HG03196 (cell line): ENCODE measurements around the gene KLK2.

Experiments
- ATAC-seq: cut with Tn5 transposase; IDR thresholded peaks from one replicate; pipeline ENCODE4 v1.9.1; 2021; ENCODE audit not compliant: unreplicated experiment

Gene KLK2

GRCh38 chr19:50873056-50873455 is at the start of gene KLK2:
Gene KLK2, plus strand, starts transcription at chr19:50873439. Its CDS starts 35 bp downstream, at chr19:50873474.
- no peak for ATAC-seq

GRCh38 chr19:50826492-50827240 is 46.6 kb upstream of the KLK2 start:
- no peak for ATAC-seq

- ATAC-seq = no peak
These were observed 45.8 kb upstream of the KLK2 start for GRCh38 chr19:50827476-50827875.

GRCh38 chr19:50829801-50830200 is 43.4 kb upstream of the KLK2 start:
- ATAC-seq = no peak

- ATAC-seq = no peak
These were observed 42.8 kb upstream of the KLK2 start for GRCh38 chr19:50830266-50831025.

GRCh38 chr19:50831026-50831396 is 42.2 kb upstream of the KLK2 start:
- ATAC-seq = no peak

DNA sequence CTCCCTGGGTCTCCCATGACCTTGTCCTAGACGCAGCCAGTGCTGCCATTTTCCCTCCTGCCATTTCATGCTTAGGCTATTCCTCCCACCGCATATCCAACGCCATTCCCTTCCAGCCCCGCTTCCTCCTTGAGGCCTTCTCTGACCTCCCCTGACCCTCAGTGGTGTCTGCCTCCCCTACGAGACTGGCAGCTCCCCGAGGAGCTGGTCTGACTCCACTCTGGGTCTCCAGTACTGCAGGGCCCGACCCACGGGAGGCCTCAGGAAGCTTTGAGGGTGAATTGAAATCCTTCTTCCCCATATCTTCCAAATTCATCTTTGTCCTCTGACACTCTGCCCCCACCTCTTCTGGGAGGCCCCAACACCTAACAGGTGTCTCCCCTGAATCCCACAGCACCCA is 40.6 kb upstream of the KLK2 start:
- ATAC-seq = no peak

GRCh38 chr19:50833117-50833801 is 40.0 kb upstream of the KLK2 start, which contains the start of gene KLK15:
Gene KLK15, minus strand, starts transcription at chr19:50833574. Its CDS starts 2,082 bp downstream, at chr19:50831492.
- ATAC-seq = no peak

DNA sequence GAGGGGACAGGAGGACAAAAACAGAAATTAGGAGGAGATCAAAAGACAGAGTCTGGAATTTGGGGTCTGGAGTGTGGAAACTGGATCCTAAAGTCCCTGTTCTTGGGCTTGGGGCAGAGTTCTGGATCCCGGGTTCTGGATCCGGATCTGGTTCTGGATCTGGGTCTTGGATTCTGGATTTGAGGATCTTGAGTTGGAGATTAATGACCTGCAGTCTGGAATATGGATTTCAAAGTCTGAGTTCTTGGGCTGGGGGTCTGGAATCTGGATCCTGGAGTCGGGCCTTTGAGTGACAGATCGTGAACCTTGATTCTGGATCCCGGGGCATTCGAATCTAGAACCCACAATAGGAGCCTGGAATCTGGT is 39.5 kb upstream of the KLK2 start:
- no peak for ATAC-seq

DNA sequence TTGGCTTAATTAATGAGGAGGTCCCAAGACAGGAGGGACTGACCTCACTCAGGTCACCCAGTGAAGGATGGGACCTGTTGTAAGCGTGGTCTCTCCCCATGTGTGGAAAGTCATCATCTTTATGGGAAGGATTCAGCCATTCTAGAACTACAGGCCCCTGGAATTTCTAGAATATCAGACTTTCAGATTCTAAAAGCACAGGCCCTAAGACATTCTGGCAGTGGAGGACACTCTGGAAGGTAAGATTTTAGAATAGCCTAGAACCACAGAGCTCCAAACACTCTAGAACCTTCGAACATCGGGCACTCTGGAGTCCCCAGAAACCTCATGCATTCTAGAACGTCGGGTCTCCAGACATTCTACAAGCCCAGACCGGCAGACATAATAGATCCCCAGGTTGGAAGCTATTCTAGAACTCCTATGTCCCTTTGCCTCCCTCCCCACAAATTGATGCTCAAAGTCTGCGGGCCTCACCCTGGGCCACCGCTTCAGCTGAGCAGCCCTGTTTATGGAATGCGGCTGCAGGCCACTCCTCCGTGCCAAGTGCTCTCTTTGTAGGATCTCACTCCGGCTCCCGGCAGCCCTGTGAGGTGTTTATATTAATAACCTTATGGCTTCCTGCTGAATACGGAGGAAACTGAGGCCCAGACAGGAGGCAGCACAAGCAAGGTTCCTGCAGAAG is 38.0 kb upstream of the KLK2 start:
- no peak for ATAC-seq

- peak; percentile 81 for ATAC-seq
These were observed 37.3 kb upstream of the KLK2 start for GRCh38 chr19:50835785-50836542.

- no peak for ATAC-seq
These were observed 36.6 kb upstream of the KLK2 start for GRCh38 chr19:50836543-50837195.

DNA sequence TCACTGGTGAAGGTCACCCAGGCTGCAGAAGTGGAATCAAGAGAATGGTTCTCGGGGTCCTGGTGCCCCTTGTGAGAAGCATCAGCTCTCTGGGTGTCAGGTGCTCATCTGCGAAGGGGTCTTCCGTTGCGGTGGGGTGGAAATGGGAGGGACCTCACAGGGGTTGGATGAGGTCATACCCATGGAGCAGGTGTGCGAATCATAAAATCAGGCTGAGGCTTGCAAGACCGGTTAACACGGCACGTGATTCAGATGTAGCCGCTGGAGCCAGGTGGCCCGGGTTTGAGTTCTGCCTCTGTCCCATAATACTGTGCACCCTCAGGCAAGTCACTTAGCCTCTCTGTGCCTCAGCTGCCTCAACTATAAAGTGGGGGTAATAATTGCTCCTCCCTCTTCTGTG is 35.9 kb upstream of the KLK2 start:
- ATAC-seq = no peak

DNA sequence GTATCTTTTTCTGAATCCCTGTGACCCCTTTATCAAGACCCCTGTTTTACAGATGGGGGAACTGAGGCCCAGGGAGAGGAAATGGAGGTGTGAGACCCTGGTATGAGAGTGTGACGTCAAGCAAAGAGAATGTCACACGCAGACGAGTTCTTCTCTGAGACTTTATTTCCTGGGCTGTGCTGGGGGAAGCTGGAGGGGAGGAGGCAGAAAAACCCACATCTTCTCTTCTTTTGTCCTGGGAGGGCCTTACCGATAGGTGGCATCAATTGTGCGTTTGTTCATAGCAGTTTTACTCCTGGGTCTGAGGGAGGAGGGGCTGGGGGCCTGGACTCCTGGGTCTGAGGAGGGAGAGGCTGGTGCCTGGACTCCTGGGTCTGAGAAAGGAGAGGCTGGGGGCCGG is 35.0 kb upstream of the KLK2 start:
- ATAC-seq = no peak

DNA sequence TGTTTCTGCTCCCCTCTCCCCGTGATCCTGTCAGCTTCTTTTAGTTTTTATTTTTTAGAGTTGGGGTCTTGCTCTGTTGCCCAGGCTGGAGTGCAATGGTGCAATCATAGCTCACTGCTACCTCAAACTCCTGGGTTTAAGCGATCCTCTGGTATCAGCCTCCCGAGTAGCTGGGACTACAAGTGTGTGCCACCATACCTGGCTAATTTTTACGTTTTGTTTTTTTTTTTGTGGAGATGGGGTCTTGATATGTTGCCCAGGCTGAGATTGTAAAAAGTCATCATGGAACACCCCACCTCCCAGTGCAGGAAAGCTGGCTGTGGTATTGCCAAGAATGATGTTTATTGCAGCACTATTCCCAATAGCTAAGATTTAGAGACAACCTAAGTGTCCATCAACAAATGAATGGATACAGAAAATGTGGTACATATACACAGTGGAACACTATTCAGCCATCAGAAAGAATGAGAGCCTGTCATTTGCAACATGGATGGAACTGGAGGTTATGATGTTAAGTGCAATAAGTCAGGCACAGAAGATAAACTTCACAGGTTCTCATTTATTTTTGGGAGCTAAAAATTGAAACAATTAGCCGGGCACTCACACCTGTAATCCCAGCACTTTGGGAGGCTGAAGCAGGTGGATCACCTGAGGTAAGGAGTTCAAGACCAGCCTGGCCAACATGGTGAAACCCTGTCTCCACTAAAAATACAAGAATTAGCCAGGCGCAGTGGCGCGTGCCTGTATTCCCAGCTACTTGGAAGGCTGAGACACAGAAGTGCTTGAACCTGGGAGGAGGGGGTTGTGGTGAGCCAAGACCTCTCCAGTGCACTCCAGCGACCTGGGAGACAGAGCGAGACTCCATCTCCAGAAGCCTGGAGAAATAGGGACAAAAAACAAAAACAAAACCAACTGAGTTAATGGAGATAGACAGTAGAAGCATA is 33.3 kb upstream of the KLK2 start:
- no peak for ATAC-seq

GRCh38 chr19:50842130-50842529 is 31.1 kb upstream of the KLK2 start:
- no peak for ATAC-seq

DNA sequence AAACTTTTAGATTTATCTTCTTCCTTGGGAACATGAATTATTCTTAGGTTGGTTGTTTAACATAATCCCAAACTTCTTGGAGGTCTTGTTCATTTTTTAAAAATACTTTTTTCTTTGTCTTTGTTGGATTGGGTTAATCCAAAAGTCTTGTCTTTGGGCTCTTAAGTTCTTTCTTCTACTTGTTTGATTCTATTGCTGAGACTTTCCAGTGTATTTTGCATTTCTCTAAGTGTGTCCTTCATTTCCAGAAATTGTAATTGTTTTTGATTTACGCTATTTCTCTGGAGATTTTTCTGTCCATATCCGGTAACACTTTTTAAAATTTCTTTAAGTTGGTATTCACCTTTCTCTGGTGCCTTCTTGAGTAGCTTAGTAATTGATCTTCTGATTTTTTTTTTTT is 30.0 kb upstream of the KLK2 start:
- no peak for ATAC-seq

- ATAC-seq = no peak
These were observed 29.5 kb upstream of the KLK2 start for GRCh38 chr19:50843701-50844221.
